ENCODE measurements around the gene YY1.

GRCh38 chr14:100256339-100256895, 17.5 kb downstream of the YY1 start:
- TF ChIP-seq CTCF (conservative IDR thresholded peaks at IDR 0.05 in 1 of 2, IDR thresholded peaks at IDR 0.05 in 1 of 2; ENCODE audit: extremely low read depth in 1 of 2, insufficient read depth in 1 of 2, low read depth in 1 of 2, low read length in 2 of 2) (no peak), EZH2 (IDR thresholded peaks at IDR 0.05; ENCODE audit: borderline replicate concordance, low read length) (no peak)

Measured in mammary epithelial cell (primary cell).